Gastrocnemius medialis (tissue), 4 donors: ENCODE measurements around the gene RAVER2.

Experiments
- POLR2A ChIP-seq, 2 donors: fragments of 450-650 bp; IDR thresholded peaks; one replicate each; pipeline ENCODE4 v1.6.1; 2017; ENCODE audit warnings: antibody characterized with exemption in 2 of 2, mild to moderate bottlenecking in 2 of 2, moderate library complexity in 2 of 2
- TF ChIP-seq, protein P1 (sequence below), 5 experiments: fragments of 450-650 bp in 3 of 5; fragments of 200-600 bp in 2 of 5; sonication (generic) in 2 of 5; IDR thresholded peaks in 4 of 5; conservative IDR thresholded peaks in 1 of 5; 1 replicate in 4 of 5; 2 replicates in 1 of 5; pipeline ENCODE4 v1.5.1; 2016 to 2019; ENCODE audit warnings: antibody characterized with exemption in 5 of 5, mild to moderate bottlenecking in 3 of 5, moderate library complexity in 3 of 5

DNA sequence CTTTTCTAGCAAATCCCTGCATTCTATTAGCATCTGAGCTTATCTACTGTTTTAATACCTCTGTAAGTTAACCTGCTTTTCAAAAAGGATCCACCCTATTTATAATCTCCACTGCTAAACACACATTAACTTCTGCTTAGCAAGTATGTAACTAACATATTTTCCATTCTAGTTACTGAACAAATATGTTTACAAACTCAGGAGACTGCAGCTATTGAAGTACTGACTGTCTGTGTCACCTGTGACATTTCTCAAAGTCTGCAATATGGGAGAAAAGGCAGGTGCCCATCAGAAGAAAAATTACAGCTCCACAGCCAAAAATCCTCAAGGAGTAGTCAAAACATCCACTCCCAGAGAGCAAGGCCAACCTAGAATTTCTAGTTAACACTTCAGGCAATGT, 133.2 kb downstream of the RAVER2 start:
- no peak for TF ChIP-seq POLR2A (IDR thresholded peaks at IDR 0.05)
- TF ChIP-seq, protein P1, sequence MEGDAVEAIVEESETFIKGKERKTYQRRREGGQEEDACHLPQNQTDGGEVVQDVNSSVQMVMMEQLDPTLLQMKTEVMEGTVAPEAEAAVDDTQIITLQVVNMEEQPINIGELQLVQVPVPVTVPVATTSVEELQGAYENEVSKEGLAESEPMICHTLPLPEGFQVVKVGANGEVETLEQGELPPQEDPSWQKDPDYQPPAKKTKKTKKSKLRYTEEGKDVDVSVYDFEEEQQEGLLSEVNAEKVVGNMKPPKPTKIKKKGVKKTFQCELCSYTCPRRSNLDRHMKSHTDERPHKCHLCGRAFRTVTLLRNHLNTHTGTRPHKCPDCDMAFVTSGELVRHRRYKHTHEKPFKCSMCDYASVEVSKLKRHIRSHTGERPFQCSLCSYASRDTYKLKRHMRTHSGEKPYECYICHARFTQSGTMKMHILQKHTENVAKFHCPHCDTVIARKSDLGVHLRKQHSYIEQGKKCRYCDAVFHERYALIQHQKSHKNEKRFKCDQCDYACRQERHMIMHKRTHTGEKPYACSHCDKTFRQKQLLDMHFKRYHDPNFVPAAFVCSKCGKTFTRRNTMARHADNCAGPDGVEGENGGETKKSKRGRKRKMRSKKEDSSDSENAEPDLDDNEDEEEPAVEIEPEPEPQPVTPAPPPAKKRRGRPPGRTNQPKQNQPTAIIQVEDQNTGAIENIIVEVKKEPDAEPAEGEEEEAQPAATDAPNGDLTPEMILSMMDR (IDR thresholded peaks at IDR 0.05 in 4 of 5, conservative IDR thresholded peaks at IDR 0.05 in 1 of 5), result no peak
